ENCODE results near the gene MEMO1. TPM values are rescaled to one million over a fixed set of nuclear protein-coding genes. Genes with fewer than 3 reads are reported as not detected.

The MEMO1 gene
- total RNA-seq, 1 experiment from 2014 or later, result 44.7 TPM

DNA sequence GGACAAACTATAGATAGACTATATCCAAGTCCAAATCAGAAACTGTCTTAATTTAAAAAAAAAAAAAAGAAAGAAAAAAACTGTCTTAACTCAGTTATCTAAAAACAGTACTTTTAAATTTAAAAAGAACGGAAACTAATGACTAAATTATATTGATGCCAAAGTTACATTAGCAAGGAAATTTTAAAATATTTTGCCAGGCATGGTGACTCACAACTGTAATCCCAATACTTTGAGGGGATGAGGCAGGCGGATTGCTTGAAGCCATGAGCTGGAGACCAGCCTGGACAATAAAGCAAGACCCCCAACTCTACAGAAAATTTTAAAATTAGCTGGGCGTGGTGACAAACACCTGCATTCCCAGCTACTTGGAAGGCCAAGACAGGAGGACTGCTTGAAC lies 30.9 kb downstream of the MEMO1 start:
- BruUV-seq (replicated peaks), result no TSS peak
- DNase-seq (ENCODE audit: low read depth, low spot score) (no peak), ATAC-seq (no peak)
- Histone ChIP-seq H3K4me1 (ENCODE audit: control insufficient read depth in 1 of 2, insufficient read depth in 2 of 2, low read length in 2 of 2) (no peaks in the 10 kb centered on the region), H3K4me3 (replicated peaks in 1 of 2; ENCODE audit: low read depth in 1 of 2, low read length in 2 of 2) (no peak overlapping the region), H4K20me1 (ENCODE audit: insufficient read depth) (peaks cover 10% of the 10 kb centered on the region; the same call in 1 of the 2 replicates), H2AFZ (ENCODE audit: low read depth, low read length, poor library complexity, severe bottlenecking) (no peak overlapping the region), H3K9me2 (ENCODE audit: insufficient read depth) (no peaks in the 10 kb centered on the region), H3K27me3 (ENCODE audit: insufficient read depth, low read length) (no peaks in the 10 kb centered on the region), H3K36me3 (ENCODE audit: control insufficient read depth in 1 of 2, insufficient read depth in 2 of 2, low read length in 2 of 2) (no peaks in the 10 kb centered on the region), H3K27ac (ENCODE audit: low read depth, low read length) (no peak overlapping the region), H3K4me2 (ENCODE audit: low read length) (no peak overlapping the region), H3K9ac (ENCODE audit: low read length) (no peak overlapping the region), H3K79me2 (ENCODE audit: insufficient read depth, low read length) (peaks cover 95% of the 10 kb centered on the region), H3K9me3 (ENCODE audit: control insufficient read depth in 1 of 2, insufficient read depth in 1 of 2, low read depth in 1 of 2, low read length in 2 of 2) (no peaks in the 10 kb centered on the region)
- RAD21 ChIA-PET (ENCODE audit: low non-redundant PET in 1 of 2, low total read pairs in 2 of 2, uncharacterized antibody in 2 of 2, unreplicated experiment in 2 of 2), result no interaction called here
- intact Hi-C loops (cut with micrococcal nuclease), result no loop called here
- TF ChIP-seq SP1 (IDR thresholded peaks at IDR 0.05; ENCODE audit: low read depth) (no peak), EGR1 (IDR thresholded peaks at IDR 0.05; ENCODE audit: low read depth) (no peak), RAD21 (IDR thresholded peaks at IDR 0.05; ENCODE audit: low read depth) (no peak), ZFX (IDR thresholded peaks at IDR 0.05) (no peak), JUND (IDR thresholded peaks at IDR 0.05) (no peak), ATF3 (IDR thresholded peaks at IDR 0.05) (no peak), ELF1 (IDR thresholded peaks at IDR 0.05; ENCODE audit: borderline replicate concordance, low read depth) (no peak), POLR2A (IDR thresholded peaks at IDR 0.05; ENCODE audit: borderline replicate concordance, extremely low read depth, insufficient read depth, insufficient read length) (no peak), CTCF (IDR thresholded peaks at IDR 0.05 in 2 of 3, conservative IDR thresholded peaks at IDR 0.05 in 1 of 3; ENCODE audit: borderline replicate concordance in 1 of 3, insufficient read depth in 1 of 3, low read depth in 2 of 3, low read length in 2 of 3) (no peak), SIN3A (IDR thresholded peaks at IDR 0.05; ENCODE audit: low read depth) (no peak), ZBTB33 (IDR thresholded peaks at IDR 0.05; ENCODE audit: extremely low read depth, insufficient replicate concordance, low read length) (no peak)
- TF ChIP-seq, protein P1, sequence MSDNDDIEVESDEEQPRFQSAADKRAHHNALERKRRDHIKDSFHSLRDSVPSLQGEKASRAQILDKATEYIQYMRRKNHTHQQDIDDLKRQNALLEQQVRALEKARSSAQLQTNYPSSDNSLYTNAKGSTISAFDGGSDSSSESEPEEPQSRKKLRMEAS (IDR thresholded peaks at IDR 0.05), result no peak
- POLR2A ChIA-PET, result no interaction called here
- CTCF ChIA-PET, result no interaction called here

Data from HCT116 (cell line).